H9 (cell line): ENCODE data around the gene SPIRE2. TPM values are rescaled to one million over a fixed set of nuclear protein-coding genes. Genes with fewer than 3 reads are reported as not detected.

Source experiments
- DNase-seq: peaks from one replicate; pipeline ENCODE4 v3.0.0-alpha.2; 2017
- H2AFZ ChIP-seq: one replicate; pipeline ENCODE4 v1.6.1; 2013; ENCODE audit warnings: mild to moderate bottlenecking, low read length, control low read depth, moderate library complexity
- H2AK5ac ChIP-seq: 2 replicates; pipeline ENCODE4 v1.6.1; 2013; ENCODE audit warnings: low read length, control low read depth, mixed read lengths; ENCODE audit not compliant: insufficient read length
- H2BK120ac ChIP-seq: one replicate; pipeline ENCODE4 v1.6.1; 2013; ENCODE audit warnings: low read depth, mild to moderate bottlenecking, low read length, control low read depth, inconsistent platforms; ENCODE audit not compliant: poor library complexity, severe bottlenecking
- H2BK12ac ChIP-seq: 2 replicates; pipeline ENCODE4 v1.6.1; 2013; ENCODE audit warnings: low read length, control low read depth, mixed read lengths, low read depth; ENCODE audit not compliant: insufficient read length
- H2BK15ac ChIP-seq: 2 replicates; pipeline ENCODE4 v1.6.1; 2013; ENCODE audit warnings: low read depth, low read length, control low read depth
- H2BK20ac ChIP-seq: one replicate; pipeline ENCODE4 v1.6.1; 2013; ENCODE audit warnings: low read depth, mild to moderate bottlenecking, low read length, control low read depth, inconsistent platforms; ENCODE audit not compliant: poor library complexity, severe bottlenecking
- H2BK5ac ChIP-seq: 2 replicates; pipeline ENCODE4 v1.6.1; 2013; ENCODE audit warnings: low read length, control low read depth, mixed read lengths; ENCODE audit not compliant: insufficient read length
- H3K14ac ChIP-seq: 2 replicates; pipeline ENCODE4 v1.6.1; 2013; ENCODE audit warnings: low read length, control low read depth; ENCODE audit not compliant: insufficient read depth
- H3K18ac ChIP-seq: 2 replicates; pipeline ENCODE4 v1.6.1; 2013; ENCODE audit warnings: low read depth, mild to moderate bottlenecking, mixed read lengths, low read length, control low read depth; ENCODE audit not compliant: insufficient read length
- H3K23ac ChIP-seq: 2 replicates; pipeline ENCODE4 v1.6.1; 2013; ENCODE audit warnings: low read length, control low read depth, mixed read lengths, low read depth; ENCODE audit not compliant: insufficient read length
- H3K23me2 ChIP-seq: 2 replicates; pipeline ENCODE4 v1.6.1; 2013; ENCODE audit warnings: low read depth, mild to moderate bottlenecking, mixed read lengths, low read length, control low read depth; ENCODE audit not compliant: insufficient read length, poor library complexity, severe bottlenecking
- H3K27ac ChIP-seq: 2 replicates; pipeline ENCODE4 v1.5.1; 2013; ENCODE audit warnings: low read length, control low read depth, mixed read lengths, low read depth; ENCODE audit not compliant: insufficient read length
- H3K27me3 ChIP-seq: 2 replicates; pipeline ENCODE4 v1.6.1; 2013; ENCODE audit warnings: low read length, control low read depth, inconsistent platforms; ENCODE audit not compliant: insufficient read depth
- H3K4ac ChIP-seq: 2 replicates; pipeline ENCODE4 v1.6.1; 2013; ENCODE audit warnings: low read depth, mild to moderate bottlenecking, control low read depth, inconsistent platforms, low read length, moderate library complexity
- H3K4me1 ChIP-seq: 2 replicates; pipeline ENCODE4 v1.6.1; 2013; ENCODE audit warnings: low read length, control low read depth, inconsistent platforms; ENCODE audit not compliant: insufficient read depth
- H3K4me2 ChIP-seq: 2 replicates; pipeline ENCODE4 v1.6.1; 2013; ENCODE audit warnings: low read length, control low read depth, mixed read lengths; ENCODE audit not compliant: insufficient read length, insufficient read depth
- H3K56ac ChIP-seq: 2 replicates; pipeline ENCODE4 v1.6.1; 2013; ENCODE audit warnings: low read depth, mild to moderate bottlenecking, mixed read lengths, low read length, control low read depth; ENCODE audit not compliant: insufficient read length
- H3K79me1 ChIP-seq: 2 replicates; pipeline ENCODE4 v1.6.1; 2013; ENCODE audit warnings: low read depth, mild to moderate bottlenecking, moderate library complexity, low read length, control low read depth, inconsistent platforms; ENCODE audit not compliant: insufficient read depth, poor library complexity, severe bottlenecking
- H3K79me2 ChIP-seq: 2 replicates; pipeline ENCODE4 v1.6.1; 2013; ENCODE audit warnings: low read length, control low read depth, inconsistent platforms; ENCODE audit not compliant: insufficient read depth
- H3K9ac ChIP-seq: 2 replicates; pipeline ENCODE4 v1.6.1; 2013; ENCODE audit warnings: low read length, control low read depth, mixed read lengths; ENCODE audit not compliant: insufficient read length; ENCODE audit errors: extremely low read depth
- H3K9me3 ChIP-seq: one replicate; pipeline ENCODE4 v1.6.1; 2013; ENCODE audit warnings: low read depth, low read length, inconsistent platforms; ENCODE audit not compliant: control insufficient read depth
- H3T11ph ChIP-seq: one replicate; pipeline ENCODE4 v1.6.1; 2013; ENCODE audit warnings: mild to moderate bottlenecking, low read length, control low read depth, inconsistent platforms
- H4K20me1 ChIP-seq: one replicate; pipeline ENCODE4 v1.6.1; 2013; ENCODE audit not compliant: control insufficient read depth, insufficient read length, insufficient read depth
- H4K5ac ChIP-seq: 2 replicates; pipeline ENCODE4 v1.6.1; 2013; ENCODE audit warnings: low read depth, mild to moderate bottlenecking, mixed read lengths, low read length, control low read depth; ENCODE audit not compliant: insufficient read length
- H4K8ac ChIP-seq: replicated peaks from 2 replicates; pipeline ENCODE4 v1.6.1; 2013; ENCODE audit warnings: low read length, control low read depth, mixed read lengths, low read depth; ENCODE audit not compliant: insufficient read length
- H4K91ac ChIP-seq: 2 replicates; pipeline ENCODE4 v1.6.1; 2013; ENCODE audit warnings: low read depth, mild to moderate bottlenecking, moderate library complexity, mixed read lengths, low read length, control low read depth; ENCODE audit not compliant: insufficient read length
- H3K27ac Mint-ChIP-seq, 3 experiments: 2 replicates in 2 of 3; 3 replicates in 1 of 3; pipeline ENCODE4 v1.8.0; 2020 to 2021; ENCODE audit warnings: mixed read lengths in 3 of 3, mild to moderate bottlenecking in 1 of 3, moderate library complexity in 1 of 3
- H3K27me3 Mint-ChIP-seq: 2 replicates; pipeline ENCODE4 v1.8.0; 2021; ENCODE audit warnings: low read depth, mild to moderate bottlenecking, moderate library complexity, mixed read lengths
- H3K36me3 Mint-ChIP-seq, 3 experiments: 2 replicates in 2 of 3; 3 replicates in 1 of 3; pipeline ENCODE4 v1.8.0; 2020 to 2021; ENCODE audit warnings: low read depth in 3 of 3, mixed read lengths in 3 of 3; ENCODE audit not compliant: insufficient read depth in 1 of 3
- H3K4me1 Mint-ChIP-seq, 2 experiments: 2 replicates each; pipeline ENCODE4 v1.8.0; 2020; ENCODE audit warnings: mixed read lengths in 2 of 2
- H3K4me3 Mint-ChIP-seq, 2 experiments: 2 replicates in 1 of 2; 3 replicates in 1 of 2; pipeline ENCODE4 v1.8.0; 2020 to 2021; ENCODE audit warnings: mild to moderate bottlenecking in 2 of 2, mixed read lengths in 2 of 2, moderate library complexity in 1 of 2
- H3K9me3 Mint-ChIP-seq, 2 experiments: 2 replicates in 1 of 2; 3 replicates in 1 of 2; pipeline ENCODE4 v1.8.0; 2020; ENCODE audit warnings: mild to moderate bottlenecking in 2 of 2, mixed read lengths in 2 of 2, moderate library complexity in 1 of 2
- CTCF ChIP-seq: fragments of 200-600 bp; sonication (generic); conservative IDR thresholded peaks from 3 replicates; pipeline ENCODE4 v1.8.0; 2021; ENCODE audit warnings: antibody characterized with exemption, mild to moderate bottlenecking
- WGBS: extraction: QIAGEN DNeasy Blood & Tissue Kit; methylation state at CpG from one replicate; pipeline ENCODE4 v1.1.7; 2013; ENCODE audit warnings: missing lambda C conversion rate, low lambda C conversion rate, mixed read lengths; ENCODE audit not compliant: insufficient read length; ENCODE audit errors: extremely low coverage; 5-methylcytosine and 5-hydroxymethylcytosine counted together
- total RNA-seq: library from RNA; stranded (reverse); gene quantifications from 2 replicates; pipeline ENCODE4 v1.2.1, GENCODE V29; 2021

SPIRE2 gene
- total RNA-seq, 1 experiment from 2014 or later: 6.9 TPM

GRCh38 chr16:89887243-89887642 lies 59.0 kb downstream of the SPIRE2 start:
- no peaks in the 10 kb centered on the region for H3K4me1 Mint-ChIP-seq

More at GRCh38 chr16:89887243-89887642, 59.0 kb downstream of the SPIRE2 start:
- no peak overlapping the region for H3K4ac ChIP-seq
- no peak overlapping the region for H4K8ac ChIP-seq
- no peak overlapping the region for H2AFZ ChIP-seq
- no peaks in the 10 kb centered on the region; the same call in 1 of the 2 replicates for H3K79me2 ChIP-seq
- no peak overlapping the region for H3K4me2 ChIP-seq
- no peak overlapping the region for H3K56ac ChIP-seq
- no peak overlapping the region for H3T11ph ChIP-seq
- no peak overlapping the region for H3K23ac ChIP-seq
- H3K23me2 ChIP-seq: no peaks in the 10 kb centered on the region
- no CpG with 5 or more reads among the region's 14 CpGs for WGBS
- no peak overlapping the region for H2BK5ac ChIP-seq
- H3K27ac Mint-ChIP-seq: no peak overlapping the region
- no peaks in the 10 kb centered on the region for H3K27me3 ChIP-seq
- H3K9ac ChIP-seq: no peak overlapping the region
- no peak overlapping the region for H3K27ac ChIP-seq
- H2BK12ac ChIP-seq: no peak overlapping the region
- no peaks in the 10 kb centered on the region for H3K9me3 Mint-ChIP-seq
- no peaks in the 10 kb centered on the region for H3K4me1 ChIP-seq
- H4K20me1 ChIP-seq: no peaks in the 10 kb centered on the region
- H4K5ac ChIP-seq: no peak overlapping the region
- H3K79me1 ChIP-seq: no peaks in the 10 kb centered on the region
- H3K27me3 Mint-ChIP-seq: no peaks in the 10 kb centered on the region
- H2BK120ac ChIP-seq: no peak overlapping the region
- no peak for DNase-seq
- no peak overlapping the region for H3K18ac ChIP-seq
- H2BK20ac ChIP-seq: no peak overlapping the region
- H4K91ac ChIP-seq: no peak overlapping the region
- H3K14ac ChIP-seq: no peak overlapping the region
- H3K9me3 ChIP-seq: no peaks in the 10 kb centered on the region
- H3K36me3 Mint-ChIP-seq: peaks cover 32 to 78% (median 74%) of the 10 kb centered on the region in 3 experiments
- no peak overlapping the region for H3K4me3 Mint-ChIP-seq
- TF ChIP-seq CTCF: no peak
- no peak overlapping the region for H2AK5ac ChIP-seq
- H2BK15ac ChIP-seq: no peak overlapping the region
